Panc1 (cell line): Measurements from ENCODE around the gene NFE2L3. TPM values are rescaled to one million over a fixed set of nuclear protein-coding genes. Genes with fewer than 3 reads are reported as not detected.

Source experiments
- ATAC-seq: fragments of 200-7000 bp; cut with Tn5 transposase; 2 replicates; pipeline ENCODE4 v1.9.1; 2020; ENCODE audit warnings: mild to moderate bottlenecking, moderate library complexity
- BruUV-seq: library from RNA; stranded (reverse); fragments of 400-500 nt; replicated peaks from 2 replicates; lab custom pipeline; 2021; lab: Mats Ljungman, UMichigan
- CTCF ChIA-PET: fragments of 300-600 bp; sonication (Branson Sonifier 250); formaldehyde crosslinking; loops from one replicate; lab custom pipeline; 2022; ENCODE audit warnings: antibody characterized with exemption; lab: Charles Lee
- POLR2A ChIA-PET: fragments of 300-600 bp; sonication (Branson Sonifier 250); formaldehyde crosslinking; loops from one replicate; lab custom pipeline; 2022; ENCODE audit warnings: antibody characterized with exemption; lab: Charles Lee
- DNase-seq: peaks from one replicate; pipeline ENCODE4 v3.0.0-alpha.2; 2010; ENCODE audit warnings: low read depth, low spot score
- H3K27ac ChIP-seq: 2 replicates; pipeline ENCODE4 v1.5.1; 2011; ENCODE audit warnings: mild to moderate bottlenecking, low read length, inconsistent platforms
- H3K27me3 ChIP-seq: fragments of 200-500 bp; sonication (Bioruptor generic); 2 replicates; pipeline ENCODE4 v1.6.0; 2014; ENCODE audit warnings: low read length, inconsistent platforms; ENCODE audit not compliant: control insufficient read depth, insufficient read depth
- H3K36me3 ChIP-seq: fragments of 200-500 bp; sonication (Bioruptor generic); 2 replicates; pipeline ENCODE4 v1.5.1; 2014; ENCODE audit warnings: inconsistent platforms, mild to moderate bottlenecking, low read length, moderate library complexity; ENCODE audit not compliant: control insufficient read depth, insufficient read depth
- H3K4me1 ChIP-seq: 2 replicates; pipeline ENCODE4 v1.5.1; 2011; ENCODE audit warnings: inconsistent platforms, mild to moderate bottlenecking, low read length, moderate library complexity; ENCODE audit not compliant: control insufficient read depth, insufficient read depth
- H3K4me3 ChIP-seq, 2 experiments: 2 replicates each; pipeline ENCODE4 v1.5.1; 2011 to 2012; ENCODE audit warnings: low read depth in 2 of 2, low read length in 2 of 2, mild to moderate bottlenecking in 2 of 2, inconsistent platforms in 1 of 2, moderate library complexity in 1 of 2
- H3K9me3 ChIP-seq: fragments of 200-500 bp; sonication (Bioruptor generic); 2 replicates; pipeline ENCODE4 v1.5.1; 2014; ENCODE audit warnings: low read depth, mild to moderate bottlenecking, inconsistent platforms, low read length, moderate library complexity; ENCODE audit not compliant: control insufficient read depth, insufficient read depth
- POLR2AphosphoS5 ChIP-seq: IDR thresholded peaks from 2 replicates; pipeline ENCODE4 v1.6.1; 2012; ENCODE audit warnings: mild to moderate bottlenecking, low read depth, low read length, moderate library complexity
- SIN3A ChIP-seq: IDR thresholded peaks from 2 replicates; pipeline ENCODE4 v1.6.1; 2012; ENCODE audit warnings: low read depth, mild to moderate bottlenecking, low read length, moderate library complexity, borderline replicate concordance; ENCODE audit not compliant: insufficient read depth
- TCF7L2 ChIP-seq: IDR thresholded peaks from 2 replicates; pipeline ENCODE4 v1.6.1; 2011; ENCODE audit warnings: mild to moderate bottlenecking, low read depth, low read length, inconsistent platforms
- in situ Hi-C: cut with HindIII; loops from 2 replicates; pipeline ENCODE4 v1.10.0; 2016; ENCODE audit warnings: low sequenced_read_pairs, low pct_unique_long_range_greater_than_20kb
- intact Hi-C: fragments of 100-400 bp; cut with micrococcal nuclease; formaldehyde crosslinking; loops from one replicate; pipeline ENCODE4 v1.10.0; 2022; ENCODE audit not compliant: unreplicated experiment
- total RNA-seq: library from RNA; stranded (reverse); gene quantifications from one replicate; pipeline ENCODE4 v1.2.1, GENCODE V29; 2021; ENCODE audit not compliant: unreplicated experiment
- TF ChIP-seq, protein P1 (sequence below), 2 experiments: IDR thresholded peaks; 2 replicates each; pipeline ENCODE4 v1.6.1; 2011 to 2012; ENCODE audit warnings: low read depth in 2 of 2, control low read depth in 1 of 2, low read length in 1 of 2, mild to moderate bottlenecking in 1 of 2, moderate library complexity in 1 of 2; ENCODE audit not compliant: insufficient read depth in 1 of 2
- TF ChIP-seq, protein P2 (sequence below): fragments of 450-650 bp; IDR thresholded peaks from 2 replicates; pipeline ENCODE4 v1.5.1; 2017; ENCODE audit warnings: mild to moderate bottlenecking

NFE2L3 gene
- total RNA-seq, 1 experiment from 2014 or later: 78.5 TPM

DNA sequence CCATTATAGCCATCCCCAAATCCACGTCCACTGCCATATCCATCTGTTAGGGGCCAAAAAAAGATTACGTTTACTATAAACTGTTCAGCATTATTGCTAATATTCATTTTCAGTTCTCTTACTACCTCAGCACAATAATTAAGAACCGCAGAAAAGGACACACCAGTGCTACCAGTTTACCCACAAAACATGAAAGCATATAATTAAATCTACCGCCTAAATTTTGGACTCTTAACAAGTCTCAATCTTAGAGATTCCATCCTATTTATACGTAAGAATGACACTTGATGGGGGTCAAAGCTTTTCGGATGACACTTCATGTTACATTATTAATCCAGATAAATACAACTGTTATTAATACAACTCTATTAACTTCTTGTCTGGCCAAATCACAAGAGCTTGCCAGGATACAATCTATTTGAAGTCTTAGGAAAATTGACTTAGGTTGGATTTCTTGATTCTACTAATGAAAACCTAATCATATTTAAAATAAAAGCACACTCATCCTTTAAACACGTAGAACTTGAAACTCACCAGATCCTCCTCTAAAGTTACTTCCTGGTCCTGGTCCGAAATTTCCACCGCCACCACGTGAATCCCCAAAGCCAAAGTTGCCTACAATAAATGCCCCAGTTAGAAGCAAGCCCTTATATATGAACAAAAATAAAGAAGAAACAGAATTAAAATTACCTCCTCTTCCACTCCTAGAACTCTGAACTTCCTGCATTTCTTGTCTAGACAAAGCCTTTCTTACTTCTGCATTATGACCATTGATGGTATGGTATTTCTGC, 44.1 kb downstream of the NFE2L3 start:
- POLR2A ChIA-PET: interaction anchor here (0.6 kb wide), 1 partner anchor 89 kb away, joined by 3 read pairs; no protein-coding TSS in a partner anchor
- Histone ChIP-seq H3K9me3 (no peaks in the 10 kb centered on the region), H3K4me3 (peak overlapping the region; percentile 97 to 98), H3K27ac (peak overlapping the region; percentile 100), H3K4me1 (peaks cover 62% of the 10 kb centered on the region), H3K27me3 (no peaks in the 10 kb centered on the region), H3K36me3 (peaks cover 75% of the 10 kb centered on the region)
- ATAC-seq: no peak
- intact Hi-C loops: no loop called here
- no peak for DNase-seq
- BruUV-seq: no TSS peak
- CTCF ChIA-PET: no interaction called here
- in situ Hi-C loops: no loop called here
- TF ChIP-seq, protein P1, sequence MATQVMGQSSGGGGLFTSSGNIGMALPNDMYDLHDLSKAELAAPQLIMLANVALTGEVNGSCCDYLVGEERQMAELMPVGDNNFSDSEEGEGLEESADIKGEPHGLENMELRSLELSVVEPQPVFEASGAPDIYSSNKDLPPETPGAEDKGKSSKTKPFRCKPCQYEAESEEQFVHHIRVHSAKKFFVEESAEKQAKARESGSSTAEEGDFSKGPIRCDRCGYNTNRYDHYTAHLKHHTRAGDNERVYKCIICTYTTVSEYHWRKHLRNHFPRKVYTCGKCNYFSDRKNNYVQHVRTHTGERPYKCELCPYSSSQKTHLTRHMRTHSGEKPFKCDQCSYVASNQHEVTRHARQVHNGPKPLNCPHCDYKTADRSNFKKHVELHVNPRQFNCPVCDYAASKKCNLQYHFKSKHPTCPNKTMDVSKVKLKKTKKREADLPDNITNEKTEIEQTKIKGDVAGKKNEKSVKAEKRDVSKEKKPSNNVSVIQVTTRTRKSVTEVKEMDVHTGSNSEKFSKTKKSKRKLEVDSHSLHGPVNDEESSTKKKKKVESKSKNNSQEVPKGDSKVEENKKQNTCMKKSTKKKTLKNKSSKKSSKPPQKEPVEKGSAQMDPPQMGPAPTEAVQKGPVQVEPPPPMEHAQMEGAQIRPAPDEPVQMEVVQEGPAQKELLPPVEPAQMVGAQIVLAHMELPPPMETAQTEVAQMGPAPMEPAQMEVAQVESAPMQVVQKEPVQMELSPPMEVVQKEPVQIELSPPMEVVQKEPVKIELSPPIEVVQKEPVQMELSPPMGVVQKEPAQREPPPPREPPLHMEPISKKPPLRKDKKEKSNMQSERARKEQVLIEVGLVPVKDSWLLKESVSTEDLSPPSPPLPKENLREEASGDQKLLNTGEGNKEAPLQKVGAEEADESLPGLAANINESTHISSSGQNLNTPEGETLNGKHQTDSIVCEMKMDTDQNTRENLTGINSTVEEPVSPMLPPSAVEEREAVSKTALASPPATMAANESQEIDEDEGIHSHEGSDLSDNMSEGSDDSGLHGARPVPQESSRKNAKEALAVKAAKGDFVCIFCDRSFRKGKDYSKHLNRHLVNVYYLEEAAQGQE (IDR thresholded peaks at IDR 0.05; ENCODE audit: insufficient read depth in 1 of 2, low read depth in 2 of 2, low read length in 1 of 2): no peak
- TF ChIP-seq, protein P2, sequence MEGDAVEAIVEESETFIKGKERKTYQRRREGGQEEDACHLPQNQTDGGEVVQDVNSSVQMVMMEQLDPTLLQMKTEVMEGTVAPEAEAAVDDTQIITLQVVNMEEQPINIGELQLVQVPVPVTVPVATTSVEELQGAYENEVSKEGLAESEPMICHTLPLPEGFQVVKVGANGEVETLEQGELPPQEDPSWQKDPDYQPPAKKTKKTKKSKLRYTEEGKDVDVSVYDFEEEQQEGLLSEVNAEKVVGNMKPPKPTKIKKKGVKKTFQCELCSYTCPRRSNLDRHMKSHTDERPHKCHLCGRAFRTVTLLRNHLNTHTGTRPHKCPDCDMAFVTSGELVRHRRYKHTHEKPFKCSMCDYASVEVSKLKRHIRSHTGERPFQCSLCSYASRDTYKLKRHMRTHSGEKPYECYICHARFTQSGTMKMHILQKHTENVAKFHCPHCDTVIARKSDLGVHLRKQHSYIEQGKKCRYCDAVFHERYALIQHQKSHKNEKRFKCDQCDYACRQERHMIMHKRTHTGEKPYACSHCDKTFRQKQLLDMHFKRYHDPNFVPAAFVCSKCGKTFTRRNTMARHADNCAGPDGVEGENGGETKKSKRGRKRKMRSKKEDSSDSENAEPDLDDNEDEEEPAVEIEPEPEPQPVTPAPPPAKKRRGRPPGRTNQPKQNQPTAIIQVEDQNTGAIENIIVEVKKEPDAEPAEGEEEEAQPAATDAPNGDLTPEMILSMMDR: no peak
- no peak for TF ChIP-seq TCF7L2
- TF ChIP-seq SIN3A: no peak
- TF ChIP-seq POLR2AphosphoS5: no peak; the same call in 1 of the 2 replicates

GRCh38 chr7:26197153-26198115, 45.4 kb downstream of the NFE2L3 start:
- CTCF ChIA-PET: interaction anchor here (0.7 to 1.3 kb wide), 2 partner anchors 10 to 23 kb away, joined by 3 to 4 read pairs; no protein-coding TSS in a partner anchor
- H3K27me3 ChIP-seq: no peaks in the 10 kb centered on the region
- H3K9me3 ChIP-seq: no peaks in the 10 kb centered on the region
- POLR2A ChIA-PET: interaction anchor here (0.6 to 1.1 kb wide), 3 partner anchors 10 to 1218 kb away, joined by 3 to 4 read pairs (median 3); no protein-coding TSS in a partner anchor
- peaks cover 61% of the 10 kb centered on the region for H3K36me3 ChIP-seq
- H3K4me1 ChIP-seq: peaks cover 48% of the 10 kb centered on the region
- H3K27ac ChIP-seq: peak overlapping the region; percentile 100
- H3K4me3 ChIP-seq: peak overlapping the region; percentile 97 to 98
- 0 out of 2 replicates have a peak, but pooled peaks have one; percentile 30 for TF ChIP-seq SIN3A
- peak; percentile 55; the same call in 1 of the 2 replicates for TF ChIP-seq POLR2AphosphoS5
- TF ChIP-seq, protein P1 (IDR thresholded peaks at IDR 0.05; ENCODE audit: insufficient read depth in 1 of 2, low read depth in 2 of 2, low read length in 1 of 2): no peak
- DNase-seq: no peak
- intact Hi-C loops (no loop called here), in situ Hi-C loops (no loop called here)
- no peak for ATAC-seq
- TSS peak; percentile 56 for BruUV-seq
